ENCODE data around the gene TPO.
A peak's percentile ranks its signal among the peaks of the same experiment; 100 is the strongest.

TPO gene

DNA sequence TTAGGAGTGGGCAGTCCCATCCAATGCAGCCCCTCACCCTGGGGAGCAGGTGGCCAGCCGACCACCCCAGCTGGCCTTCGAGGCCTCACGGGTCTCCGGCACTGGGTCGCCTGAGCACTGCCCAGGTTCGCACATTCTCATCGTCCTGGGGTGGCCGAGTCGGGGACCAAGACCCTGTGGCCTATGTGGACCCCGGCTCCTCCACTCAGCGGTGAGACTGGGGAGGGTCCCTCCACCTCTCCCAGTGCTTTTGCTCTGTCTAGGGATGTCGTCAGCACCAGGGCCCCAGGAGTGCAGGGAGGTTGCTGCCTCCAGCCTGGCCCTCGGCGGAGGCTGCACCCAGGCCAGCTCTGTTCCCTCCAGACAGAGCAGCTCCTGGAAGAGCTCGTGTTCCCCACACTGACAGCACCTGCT is 89.6 kb downstream of the TPO start:
- H3K4me1 ChIP-seq = no peaks in the 10 kb centered on the region
- peak in 1 of 2 donors; percentile 44 for DNase-seq
- intact Hi-C loops (cut with DNase I; ENCODE audit: low total_unique reads) = no loop called here

DNA sequence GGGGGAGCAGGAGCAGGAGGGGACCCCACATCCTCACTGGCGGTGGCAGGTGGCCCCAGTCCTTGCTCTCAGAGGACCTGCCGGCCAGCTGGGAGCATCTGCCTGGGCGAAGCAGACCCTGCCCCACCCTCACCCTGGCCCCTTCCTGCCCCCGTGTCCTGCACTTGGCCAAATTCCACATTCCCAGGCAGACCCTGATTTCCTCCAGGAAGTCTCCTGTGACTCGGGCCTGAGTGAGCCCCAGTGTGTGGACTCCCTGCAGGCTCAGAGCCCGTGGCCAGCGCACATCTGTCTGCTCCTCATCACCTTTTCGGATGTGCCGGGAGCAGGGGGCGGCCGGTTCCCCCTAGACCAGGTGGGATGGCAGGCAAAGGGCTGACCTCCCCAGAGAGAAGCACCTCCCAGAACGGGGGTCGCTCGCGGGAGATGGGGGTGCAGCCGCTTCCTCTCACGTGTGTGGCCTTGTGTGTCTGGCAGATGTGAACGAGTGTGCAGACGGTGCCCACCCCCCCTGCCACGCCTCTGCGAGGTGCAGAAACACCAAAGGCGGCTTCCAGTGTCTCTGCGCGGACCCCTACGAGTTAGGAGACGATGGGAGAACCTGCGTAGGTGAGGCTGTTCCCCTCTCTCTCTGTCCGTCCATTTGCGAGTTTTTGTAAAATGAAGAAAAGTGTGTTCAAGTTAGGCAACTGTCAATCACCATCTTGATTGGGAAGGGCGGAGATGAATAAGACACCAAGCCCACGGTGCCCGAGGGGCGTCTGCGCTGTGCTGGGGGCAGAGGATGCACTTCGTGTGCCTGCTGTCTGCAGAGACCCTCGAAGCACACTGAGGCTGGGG is 90.4 kb downstream of the TPO start:
- Histone ChIP-seq H3K36me3 (no peaks in the 10 kb centered on the region), H3K9me3 (no peaks in the 10 kb centered on the region), H3K27ac (no peak overlapping the region), H3K4me3 (no peak overlapping the region), H3K4me1 (no peaks in the 10 kb centered on the region), H3K27me3 (peaks cover 0 to 13% of the 10 kb centered on the region in 2 donors)
- peak in 1 of 2 donors; percentile 51 for DNase-seq
- intact Hi-C loops (cut with DNase I; ENCODE audit: low total_unique reads) = no loop called here
- no peak for TF ChIP-seq CTCF (IDR thresholded peaks at IDR 0.05)

More for the DNA sequence above, 89.6 kb downstream of the TPO start:
- Histone ChIP-seq H3K27me3 (peaks cover 0 to 20% of the 10 kb centered on the region in 2 donors), H3K27ac (no peak overlapping the region), H3K4me3 (no peak overlapping the region), H3K36me3 (no peaks in the 10 kb centered on the region), H3K9me3 (no peaks in the 10 kb centered on the region)
- no peak for TF ChIP-seq CTCF (IDR thresholded peaks at IDR 0.05)

DNA sequence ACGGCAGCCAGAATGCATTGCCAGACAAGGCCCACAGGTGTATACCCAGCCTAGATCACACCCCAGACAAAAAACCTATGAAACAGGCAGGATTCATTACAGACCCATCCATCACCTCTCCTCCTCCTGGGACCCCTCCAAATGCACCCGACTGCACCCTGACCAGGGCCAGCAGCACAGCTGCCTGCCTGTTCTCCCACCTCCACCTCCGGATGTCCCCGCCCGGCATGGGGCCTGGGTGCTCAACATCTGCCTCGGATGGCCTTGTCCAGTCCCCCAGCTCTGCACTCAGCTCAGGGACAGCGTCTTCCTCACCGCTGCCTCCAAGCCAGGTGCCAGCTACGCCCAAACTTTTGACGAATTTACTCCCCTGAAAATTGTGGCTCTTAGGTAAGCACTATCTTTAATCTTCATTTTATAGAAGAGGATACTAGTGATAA is 91.1 kb downstream of the TPO start:
- H3K27me3 ChIP-seq = peaks cover 0 to 12% of the 10 kb centered on the region in 2 donors
- DNase-seq = no peak
- H3K4me1 ChIP-seq = no peaks in the 10 kb centered on the region
- intact Hi-C loops (cut with DNase I; ENCODE audit: low total_unique reads) = no loop called here
- H3K27ac ChIP-seq = no peak overlapping the region
- TF ChIP-seq CTCF (IDR thresholded peaks at IDR 0.05) = no peak
- no peak overlapping the region for H3K4me3 ChIP-seq
- no peaks in the 10 kb centered on the region for H3K36me3 ChIP-seq
- H3K9me3 ChIP-seq = no peaks in the 10 kb centered on the region

GRCh38 chr2:1505031-1505441 is 91.8 kb downstream of the TPO start:
- no peak for DNase-seq

GRCh38 chr2:1509271-1510065 is 96.2 kb downstream of the TPO start:
- peaks cover 0 to 31% of the 10 kb centered on the region in 2 donors for H3K27me3 ChIP-seq
- peak in 1 of 2 donors; percentile 39 for DNase-seq

More at GRCh38 chr2:1505031-1505441, 91.8 kb downstream of the TPO start:
- Histone ChIP-seq H3K36me3 (no peaks in the 10 kb centered on the region), H3K4me1 (no peaks in the 10 kb centered on the region), H3K4me3 (no peak overlapping the region), H3K9me3 (no peaks in the 10 kb centered on the region), H3K27me3 (peaks cover 0 to 12% of the 10 kb centered on the region in 2 donors), H3K27ac (no peak overlapping the region)
- TF ChIP-seq CTCF (IDR thresholded peaks at IDR 0.05) = no peak
- intact Hi-C loops (cut with DNase I; ENCODE audit: low total_unique reads) = no loop called here

More at GRCh38 chr2:1509271-1510065, 96.2 kb downstream of the TPO start:
- intact Hi-C loops (cut with DNase I; ENCODE audit: low total_unique reads) = no loop called here
- no peak for TF ChIP-seq CTCF (IDR thresholded peaks at IDR 0.05)
- H3K4me3 ChIP-seq = no peak overlapping the region
- H3K9me3 ChIP-seq = no peaks in the 10 kb centered on the region
- H3K27ac ChIP-seq = no peak overlapping the region
- no peaks in the 10 kb centered on the region for H3K36me3 ChIP-seq
- no peaks in the 10 kb centered on the region for H3K4me1 ChIP-seq
